CD4-positive, alpha-beta T cell treated with Interleukin-4 for 4 hours (primary cell): ENCODE results near the gene KBTBD4.
"Not testable (repeated sequence)": the region's sequence is repeated elsewhere in the genome, so short reads cannot be mapped to it uniquely, and the experiment has no call there.

Experiments
- DNase-seq: peaks from one replicate; pipeline ENCODE4 v3.0.0-alpha.2; 2020

Gene KBTBD4

DNA sequence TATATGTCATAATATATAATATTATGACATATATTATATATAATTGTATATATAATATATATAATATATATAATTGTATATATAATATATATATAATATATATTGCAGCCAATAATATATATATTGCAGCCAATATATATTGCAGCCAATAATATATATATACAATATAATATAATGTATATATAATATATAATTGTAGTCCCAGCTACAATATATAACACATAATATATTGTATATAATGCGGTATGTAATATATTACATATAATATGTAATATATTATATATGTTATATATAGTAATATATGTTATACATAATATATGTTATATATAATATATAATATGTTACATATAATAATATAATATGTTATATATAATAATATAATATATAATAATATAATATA, 20.1 kb downstream of the KBTBD4 start:
- DNase-seq, result no peak

DNA sequence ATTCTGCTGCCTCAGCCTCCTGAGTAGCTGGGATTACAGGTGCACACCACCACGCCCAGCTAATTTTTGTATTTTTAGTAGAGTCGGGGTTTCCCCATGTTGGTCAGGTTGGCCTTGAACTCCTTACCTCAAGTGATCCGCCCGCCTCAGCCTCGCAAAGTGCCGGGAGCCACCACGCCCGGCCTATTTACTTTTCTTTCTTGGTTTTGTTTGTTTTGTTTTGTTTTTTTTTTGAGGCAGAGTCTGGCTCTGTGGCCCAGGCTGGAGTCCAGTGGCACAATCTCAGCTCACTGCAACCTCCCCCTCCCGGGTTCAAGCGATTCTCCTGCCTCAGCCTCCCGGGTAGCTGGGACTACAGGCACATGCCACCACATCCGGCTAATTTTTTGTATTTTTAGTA, 21.8 kb downstream of the KBTBD4 start:
- not testable (repeated sequence) for DNase-seq

DNA sequence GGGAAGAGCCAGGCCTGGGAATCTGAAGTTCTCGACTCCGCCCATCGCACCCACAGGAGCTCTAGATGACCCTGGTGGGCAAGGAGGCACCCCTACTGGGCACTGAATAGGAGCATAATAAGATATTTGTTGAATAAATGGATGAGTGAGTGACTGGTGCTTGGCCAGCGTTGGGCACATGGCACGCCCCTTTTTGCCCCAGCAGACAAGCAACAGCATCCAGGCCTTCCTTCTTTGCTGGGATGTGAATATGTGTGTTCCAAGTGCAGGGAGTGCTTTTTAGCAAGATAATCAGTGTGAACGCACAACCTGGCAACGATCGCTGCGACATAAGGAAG, 25.4 kb downstream of the KBTBD4 start:
- DNase-seq, result no peak

DNA sequence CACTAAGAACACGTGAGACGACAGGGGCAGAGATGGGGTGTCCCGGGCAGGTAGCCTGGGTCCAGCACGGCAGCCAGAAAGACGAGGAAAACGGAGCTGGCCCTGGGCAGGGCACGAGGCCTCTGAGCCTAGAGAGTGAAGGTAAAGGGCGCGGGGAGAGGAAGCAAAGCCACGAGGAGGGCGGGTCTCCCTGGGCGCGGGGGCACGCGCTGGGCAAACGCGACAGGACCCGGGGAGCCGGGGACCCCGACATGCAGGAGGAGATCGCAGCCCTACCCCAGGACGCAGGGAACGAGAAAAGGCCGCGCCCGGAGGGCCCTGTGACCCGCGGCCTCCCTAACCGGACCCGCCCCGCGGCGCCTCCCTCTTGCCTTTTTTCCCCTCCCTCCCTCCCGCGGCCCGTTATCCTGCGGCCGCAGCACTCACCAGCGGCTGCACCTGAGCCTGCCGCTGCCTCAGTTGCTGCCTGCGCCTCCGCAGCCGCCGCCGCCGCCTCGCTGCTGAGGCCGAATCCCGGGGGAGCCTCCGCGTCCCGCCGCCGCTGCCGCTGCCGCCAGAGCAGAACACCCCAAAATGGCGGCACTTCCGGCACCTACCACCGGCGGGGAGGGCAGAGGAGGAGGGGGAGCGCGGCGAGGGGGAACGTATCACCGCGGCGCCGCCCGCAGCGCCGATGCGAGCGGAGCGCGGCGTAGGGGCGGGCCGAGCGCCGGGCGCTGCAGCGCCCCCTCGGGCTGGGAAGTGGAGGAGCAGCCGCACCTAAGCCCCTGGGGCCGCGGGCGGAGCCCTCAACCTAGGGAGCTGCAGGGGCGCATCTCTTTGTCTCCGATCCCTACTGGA, 26.0 kb downstream of the KBTBD4 start, which contains the start of gene CELF1:
CELF1 (minus strand) TSS at position 567 of the 840 bp plus-strand sequence. CDS start 53,609 bp downstream, outside the sequence.
- DNase-seq, result peak; percentile 89

DNA sequence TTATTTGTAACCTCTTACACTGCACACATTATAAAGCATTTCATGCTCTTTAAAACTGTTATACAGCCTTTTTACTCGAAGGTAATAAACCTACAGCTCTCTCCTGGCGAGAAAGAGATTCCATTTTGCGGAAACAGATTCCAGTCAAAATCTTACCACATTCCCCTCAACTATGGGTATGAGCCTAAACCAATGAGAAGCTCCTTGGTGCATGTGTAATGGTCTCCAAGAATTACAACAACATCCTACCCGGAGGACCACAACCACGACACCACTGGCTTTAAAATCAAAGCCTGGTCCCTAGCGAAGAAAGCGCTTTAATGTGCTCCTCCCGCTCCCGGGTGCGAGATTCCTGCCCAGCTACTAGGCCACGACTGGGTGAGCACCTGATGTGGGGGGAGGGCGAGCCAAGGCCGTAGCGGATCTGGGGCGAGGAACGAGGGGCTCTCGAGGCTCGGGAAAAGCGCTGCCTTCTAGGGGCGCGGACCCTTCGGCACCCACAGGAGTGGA, 26.7 kb downstream of the KBTBD4 start:
- DNase-seq, result no peak

DNA sequence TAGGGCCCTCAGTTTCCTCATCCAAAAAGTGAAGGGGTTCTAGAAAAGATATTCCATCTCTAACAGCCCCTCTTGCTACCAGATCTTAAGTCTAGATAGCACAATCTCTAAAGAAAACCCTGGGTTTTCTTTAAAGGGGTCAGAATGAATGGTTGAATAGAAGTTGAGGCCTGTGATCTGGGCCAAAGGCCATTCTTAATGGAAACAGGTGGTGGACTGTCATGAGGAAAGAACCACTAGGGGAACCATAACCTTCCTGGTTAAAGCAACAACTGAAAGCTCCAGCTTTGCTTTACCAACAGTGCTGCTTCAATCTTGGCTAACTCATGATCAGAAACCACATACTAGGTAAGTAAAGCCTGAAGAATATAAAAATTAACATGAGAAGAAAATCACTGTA, 27.7 kb downstream of the KBTBD4 start:
- DNase-seq, result no peak

DNA sequence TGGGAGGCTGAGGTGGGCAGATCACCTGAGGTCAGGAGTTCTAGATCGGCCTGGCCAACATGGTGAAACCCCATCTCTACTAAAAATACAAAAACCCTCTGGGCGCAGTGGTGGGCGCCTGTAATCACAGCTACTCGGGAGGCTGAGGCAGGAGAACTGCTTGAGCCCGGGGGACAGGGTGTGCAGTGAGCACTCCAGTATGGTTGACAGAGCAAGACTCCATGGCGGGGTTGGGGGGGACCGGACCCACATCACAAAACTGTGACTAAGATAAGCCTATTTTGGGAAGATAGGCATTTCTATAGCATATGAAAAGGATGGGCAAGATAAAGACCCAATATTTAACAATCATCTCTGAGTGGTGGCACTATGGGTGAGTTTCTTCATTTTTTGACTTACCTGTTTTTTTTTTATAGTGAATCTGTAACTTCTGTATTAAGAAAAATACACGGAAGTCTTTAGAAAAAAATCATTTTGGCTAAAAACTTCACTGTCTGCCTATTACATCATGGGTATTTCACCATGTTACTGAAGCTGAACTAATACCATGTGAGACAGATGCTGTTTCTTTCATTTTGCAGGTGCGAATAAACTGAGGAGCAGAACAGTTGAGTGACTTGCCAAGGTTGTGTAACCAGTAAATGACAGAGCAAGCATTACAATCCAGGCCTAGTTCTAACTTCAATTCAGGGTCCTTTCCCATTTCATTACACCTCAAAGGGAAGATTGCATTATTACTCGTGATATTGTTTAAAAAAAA, 28.3 kb downstream of the KBTBD4 start:
- no peak for DNase-seq

DNA sequence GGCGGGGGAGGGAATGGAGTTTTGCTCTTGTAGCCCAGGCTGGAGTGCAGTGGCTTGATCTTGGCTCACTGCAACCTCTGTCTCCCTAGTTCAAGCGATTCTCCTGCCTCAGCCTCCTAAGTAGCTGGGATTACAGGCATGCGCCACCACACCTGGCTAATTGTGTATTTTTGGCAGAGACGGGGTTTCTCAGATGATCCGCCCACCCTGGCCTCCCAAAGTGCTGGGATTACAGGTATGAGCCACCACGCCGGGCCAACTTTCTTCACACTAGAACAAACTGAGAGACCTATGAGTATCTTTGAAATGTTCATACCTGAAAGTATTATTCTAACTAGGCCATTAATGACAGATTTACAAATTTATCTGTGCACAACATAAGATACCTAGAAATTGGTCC, 32.5 kb downstream of the KBTBD4 start:
- DNase-seq, result not testable (repeated sequence)

DNA sequence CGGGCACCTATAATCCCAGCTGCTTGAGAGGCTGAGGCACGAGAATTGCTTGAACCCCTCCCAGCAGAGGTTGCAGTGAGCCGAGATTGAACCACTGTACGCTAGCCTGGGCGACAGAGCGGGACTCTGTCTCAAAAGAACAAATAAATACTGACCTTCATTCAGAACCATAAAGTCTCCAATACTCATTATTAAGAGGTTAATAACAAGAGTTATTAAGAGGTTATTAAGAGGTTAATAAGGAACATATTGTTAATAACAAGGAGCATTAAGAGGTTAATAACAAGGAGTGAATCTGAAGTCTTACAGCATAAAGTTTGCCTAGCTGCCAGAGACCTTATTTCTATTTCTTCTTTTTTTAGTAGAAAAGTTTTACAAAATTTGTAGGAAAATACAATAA, 33.5 kb downstream of the KBTBD4 start:
- DNase-seq, result no peak

DNA sequence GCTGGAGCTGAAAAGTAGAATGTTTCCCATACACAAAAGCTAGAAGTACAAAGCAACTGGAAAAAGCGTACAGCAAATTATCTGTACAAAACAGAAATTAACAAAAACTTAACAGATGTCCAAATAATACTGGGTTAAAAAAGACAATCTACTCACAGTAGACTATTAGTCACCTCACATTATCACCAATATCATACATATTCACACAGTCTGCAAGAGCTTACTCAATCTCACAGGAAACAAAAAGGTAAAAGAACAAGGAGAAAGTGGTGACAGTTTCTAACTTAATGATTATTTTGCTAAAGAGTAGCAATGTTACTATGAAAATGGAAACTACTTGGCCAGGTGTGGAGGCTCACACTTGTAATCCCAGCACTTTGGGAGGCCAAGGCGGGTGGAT, 37.7 kb downstream of the KBTBD4 start:
- no peak for DNase-seq

DNA sequence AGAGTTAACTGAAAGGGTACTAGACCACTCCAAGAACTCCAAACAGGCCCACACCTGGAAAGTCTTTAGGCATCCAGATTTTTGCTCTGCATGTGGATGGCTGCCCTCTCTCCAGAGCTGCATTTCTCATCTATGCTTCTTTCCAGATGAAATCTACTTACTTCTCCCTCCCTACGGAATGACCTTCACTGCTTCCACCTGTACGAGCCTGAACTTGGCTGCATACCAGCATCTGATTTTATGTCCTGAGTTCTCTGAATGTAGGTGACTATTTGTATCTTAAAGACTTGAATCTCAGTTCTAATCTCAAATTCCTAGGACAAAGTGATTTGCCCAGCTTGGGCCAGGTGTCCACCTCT, 39.1 kb downstream of the KBTBD4 start:
- no peak for DNase-seq

DNA sequence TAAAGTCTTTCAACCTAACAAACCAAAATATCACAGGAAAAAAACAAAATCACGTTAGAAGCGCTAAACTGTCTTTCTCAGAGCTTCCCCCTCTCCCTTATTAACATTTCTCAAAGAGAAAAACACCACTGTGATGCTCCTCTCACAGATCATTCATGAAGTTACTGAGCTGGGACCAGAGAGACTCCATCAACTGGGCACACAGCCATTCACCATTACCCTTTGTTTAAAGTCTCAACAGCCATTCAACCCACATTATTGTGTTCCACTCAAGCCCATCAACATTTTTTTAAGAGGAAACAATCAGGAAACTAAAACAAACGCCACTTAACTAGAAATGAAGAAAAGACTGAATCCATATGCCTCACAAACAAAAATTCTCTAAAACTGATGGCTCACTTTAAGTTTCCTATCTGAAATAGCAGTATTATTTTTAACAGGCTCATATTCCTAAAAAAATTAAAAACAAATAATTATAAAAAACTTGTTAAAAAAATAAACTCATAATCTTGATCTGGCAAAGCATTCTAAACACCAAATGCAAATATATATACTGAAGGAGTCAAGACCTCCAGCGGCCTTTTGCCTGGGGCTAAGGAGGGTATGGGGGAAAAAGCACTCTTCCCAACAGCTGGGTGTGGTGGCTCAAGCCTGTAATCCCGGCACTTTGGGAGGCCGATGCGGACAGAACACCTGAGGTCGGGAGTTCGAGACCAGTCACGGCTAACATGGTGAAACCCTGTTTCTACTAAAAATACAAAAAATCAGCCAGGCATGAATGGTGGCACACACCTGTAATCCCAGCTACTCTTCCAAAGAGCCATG, 39.8 kb downstream of the KBTBD4 start:
- no peak for DNase-seq

DNA sequence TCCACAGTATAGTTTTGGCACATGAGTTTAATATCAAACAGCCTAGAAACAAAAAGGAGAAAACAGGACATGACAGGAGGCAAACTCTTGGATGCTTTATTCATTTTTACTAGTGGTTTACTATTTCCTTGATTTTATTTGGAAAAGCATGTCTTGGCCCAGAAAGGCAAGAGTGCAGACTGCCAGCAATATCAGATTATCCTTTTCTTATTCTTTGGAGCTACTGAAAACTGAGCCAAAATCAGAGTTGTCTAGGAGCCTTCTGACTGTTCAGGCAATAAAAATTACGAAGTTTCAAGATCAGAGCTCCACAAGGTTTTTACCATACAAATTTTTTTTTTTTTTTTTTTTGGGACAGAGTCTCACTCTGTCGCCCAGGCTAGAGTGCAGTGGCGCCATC, 41.9 kb downstream of the KBTBD4 start:
- DNase-seq, result no peak

DNA sequence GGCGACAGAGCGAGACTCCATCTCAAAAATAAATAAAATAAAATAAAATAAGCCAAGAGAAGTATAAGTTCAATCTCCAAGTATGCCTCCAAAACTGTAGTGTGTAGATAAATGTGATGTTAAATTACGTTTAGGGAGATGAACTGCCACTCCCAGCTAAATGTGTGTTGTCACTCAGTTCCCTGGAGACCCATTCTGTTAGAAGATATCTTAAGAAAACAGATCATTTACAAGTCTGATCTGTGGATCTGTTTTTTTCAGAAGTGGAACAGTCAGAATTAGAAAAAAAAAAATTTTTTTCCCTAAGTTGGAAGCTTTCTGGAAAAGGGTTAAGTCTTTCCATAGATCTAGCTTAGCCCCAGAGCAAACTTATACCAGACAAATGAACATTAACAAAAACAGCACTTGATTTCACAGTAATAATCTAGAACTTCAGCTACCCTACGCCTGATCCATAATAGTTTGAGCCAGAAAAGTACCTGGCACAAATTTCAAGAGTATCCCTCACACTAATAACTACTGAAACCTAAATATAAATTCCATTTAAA, 44.0 kb downstream of the KBTBD4 start:
- DNase-seq, result no peak

DNA sequence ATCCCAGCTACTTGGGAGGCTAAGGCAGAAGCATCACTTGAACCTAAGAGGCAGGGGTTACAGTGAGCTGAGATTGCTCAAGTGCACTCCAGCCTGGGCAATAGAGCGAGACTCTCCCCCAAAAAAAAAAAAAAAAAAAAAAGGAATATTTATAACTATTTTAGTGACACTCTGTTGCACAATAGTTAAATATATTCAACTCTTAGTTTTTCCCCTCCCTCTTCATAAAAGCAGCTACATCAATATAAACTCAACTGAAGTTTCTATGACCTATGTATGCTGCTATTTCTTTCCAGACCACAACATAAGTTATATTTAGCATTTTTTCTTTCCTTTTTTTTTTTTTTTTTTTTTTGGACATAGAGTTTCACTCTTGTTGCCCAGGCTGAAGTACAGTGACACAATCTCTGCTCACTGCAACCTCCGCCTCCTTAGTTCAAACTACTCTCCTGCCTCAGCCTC, 45.0 kb downstream of the KBTBD4 start:
- no peak for DNase-seq

DNA sequence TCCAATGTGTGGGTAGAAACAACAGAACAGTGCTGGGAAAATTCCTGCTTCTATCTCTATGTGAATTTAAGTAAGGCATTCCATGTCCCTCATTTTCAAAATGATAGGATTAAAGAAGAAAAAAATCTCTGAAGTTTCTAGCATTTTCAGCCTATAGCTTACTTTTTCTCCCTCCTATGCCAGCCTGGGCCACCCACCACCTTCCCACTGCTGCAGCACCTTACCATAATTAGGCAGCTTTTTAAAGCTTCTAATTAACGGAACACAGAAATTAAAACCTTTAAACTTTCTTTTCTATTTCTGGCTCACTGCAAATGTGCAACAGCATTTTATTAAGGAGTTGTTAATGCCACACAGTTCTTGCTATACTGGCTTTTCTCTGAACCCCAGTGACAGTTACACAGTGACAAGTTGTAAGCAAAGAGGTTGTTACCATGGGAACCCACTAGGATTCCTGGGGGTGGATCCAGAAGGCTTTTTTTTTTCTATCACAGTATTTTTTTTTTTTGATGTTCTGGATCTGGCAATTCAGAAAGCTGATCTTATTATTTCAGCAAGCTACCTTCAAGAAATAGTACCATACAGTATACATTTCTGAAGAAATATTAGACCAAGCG, 46.1 kb downstream of the KBTBD4 start:
- no peak for DNase-seq

DNA sequence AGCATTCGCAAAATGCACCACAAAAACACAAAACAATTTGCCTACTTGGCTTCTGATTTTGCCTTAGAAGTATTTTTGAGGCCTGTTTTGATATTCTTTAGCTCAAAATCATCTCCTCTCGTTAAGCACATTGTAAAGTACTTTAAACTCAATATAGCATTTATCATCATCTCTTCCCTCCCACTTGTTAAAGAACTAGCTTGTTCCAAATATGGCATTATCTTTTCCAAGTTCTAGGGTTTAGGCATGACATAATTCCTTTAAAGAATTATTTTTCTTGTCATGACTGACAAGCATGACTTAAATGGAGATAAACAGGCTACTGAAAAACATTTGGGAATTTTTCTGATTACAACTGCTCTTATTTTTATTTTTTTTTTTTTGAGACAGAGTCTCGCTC, 47.1 kb downstream of the KBTBD4 start:
- DNase-seq, result no peak

DNA sequence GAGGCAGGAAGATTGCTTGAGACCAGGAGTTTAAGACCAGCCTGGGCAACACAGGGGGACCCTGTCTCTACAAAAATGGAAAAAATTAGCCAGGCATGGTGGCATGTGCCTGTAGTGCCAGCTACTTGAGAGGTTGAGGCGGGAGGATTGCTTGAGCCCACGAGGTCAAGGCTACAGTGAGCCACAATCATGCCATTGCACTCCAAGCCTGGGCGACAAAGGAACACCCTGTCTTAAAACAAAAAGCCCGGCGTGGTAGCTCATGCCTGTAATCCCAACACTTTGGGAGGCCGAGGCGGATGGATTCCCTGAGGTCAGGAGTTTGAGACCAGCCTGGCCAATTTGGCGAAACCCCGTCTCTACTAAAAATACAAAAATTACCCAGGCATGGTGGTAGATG, 48.0 kb downstream of the KBTBD4 start:
- DNase-seq, result not testable (repeated sequence)

DNA sequence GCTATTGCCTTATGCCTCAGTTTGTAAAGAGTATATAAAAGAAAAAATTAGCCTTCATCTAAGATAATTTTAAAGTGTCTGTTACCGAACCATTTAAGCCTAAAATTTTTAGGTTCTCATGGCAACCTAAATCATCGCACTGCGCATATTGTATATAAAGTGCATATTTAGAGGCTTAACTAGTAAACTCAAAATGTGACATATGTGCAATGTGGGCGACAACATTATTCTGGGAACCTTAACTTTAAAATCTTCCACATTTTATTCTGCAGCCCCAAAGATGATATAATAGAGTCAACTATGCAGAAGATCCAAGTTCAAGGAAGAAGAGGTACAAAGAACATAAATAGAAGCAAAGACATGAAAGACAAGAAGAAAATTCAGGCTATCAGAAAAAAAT, 48.8 kb downstream of the KBTBD4 start:
- no peak for DNase-seq

DNA sequence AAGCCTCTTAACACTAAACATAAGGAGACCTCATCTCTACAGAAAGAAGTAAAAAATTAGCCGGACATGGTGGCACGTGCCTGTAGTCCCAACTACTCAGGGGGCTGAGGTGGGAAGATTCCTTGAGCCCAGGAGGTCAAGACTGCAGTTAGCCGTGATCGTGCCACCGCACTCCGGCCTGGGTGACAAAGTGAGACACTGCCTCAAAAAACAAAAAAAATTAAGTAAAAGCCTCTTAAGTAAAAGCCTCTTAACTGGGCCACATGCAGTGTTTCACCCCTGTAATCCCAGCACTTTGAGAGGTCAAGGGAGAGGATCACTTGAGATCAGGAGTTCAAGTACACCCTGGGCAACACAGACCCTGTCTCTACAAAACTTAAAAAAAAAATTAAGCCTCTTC, 51.6 kb downstream of the KBTBD4 start:
- DNase-seq, result no peak

DNA sequence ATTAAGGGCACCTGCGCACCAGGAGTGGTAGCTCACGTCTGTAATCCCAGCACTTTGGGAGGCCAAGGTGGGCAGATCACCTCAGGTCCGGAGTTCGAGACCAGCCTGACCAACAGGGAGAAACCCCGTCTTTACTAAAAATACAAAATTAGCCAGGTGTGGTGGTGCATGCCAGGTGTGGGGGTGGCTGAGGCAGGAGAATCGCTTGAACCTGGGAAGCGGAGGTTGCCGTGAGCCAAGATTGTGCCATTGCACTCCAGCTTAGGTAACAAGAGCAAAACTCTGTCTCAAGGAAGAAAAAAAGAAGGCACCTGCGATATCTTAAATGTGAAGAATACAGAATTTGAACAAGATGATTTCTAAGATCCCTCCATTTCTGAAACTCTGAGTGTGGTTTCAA, 52.7 kb downstream of the KBTBD4 start:
- DNase-seq, result not testable (repeated sequence)

DNA sequence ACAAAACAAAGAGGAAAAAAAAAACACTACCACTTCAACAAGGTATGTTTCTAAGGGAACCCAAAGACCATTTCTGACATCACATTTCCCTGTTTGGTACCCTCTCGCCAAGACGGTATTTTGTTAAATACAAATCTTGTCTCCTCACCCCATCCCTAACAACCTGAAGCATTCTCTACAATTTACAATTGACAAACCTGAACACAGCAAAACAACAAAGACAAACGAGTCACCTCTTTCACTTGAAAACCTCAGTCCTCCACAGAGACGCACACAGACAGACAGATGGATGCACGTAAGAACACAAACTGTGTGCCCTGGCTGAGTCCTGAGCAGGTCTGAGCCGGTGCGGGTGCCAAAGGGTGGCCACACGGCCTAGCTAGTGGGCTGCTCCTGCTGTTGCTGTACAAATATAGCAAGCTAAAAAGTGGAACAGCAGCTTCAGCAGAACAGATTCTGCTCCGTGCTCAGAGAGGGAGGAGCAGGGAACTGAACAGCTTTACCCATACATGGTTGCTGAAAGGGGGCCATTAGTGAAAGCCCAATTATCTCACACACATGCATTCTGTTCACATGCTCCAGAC, 54.4 kb downstream of the KBTBD4 start:
- DNase-seq, result peak; percentile 60
